ENCODE data around the gene RAB21. TPM values are rescaled to one million over a fixed set of nuclear protein-coding genes. Genes with fewer than 3 reads are reported as not detected.

RAB21 gene
- total and polyA plus RNA-seq, 2 donors (not counting 1 experiment from before 2014, with no cell fraction given): 7.3 to 83.7 TPM

DNA sequence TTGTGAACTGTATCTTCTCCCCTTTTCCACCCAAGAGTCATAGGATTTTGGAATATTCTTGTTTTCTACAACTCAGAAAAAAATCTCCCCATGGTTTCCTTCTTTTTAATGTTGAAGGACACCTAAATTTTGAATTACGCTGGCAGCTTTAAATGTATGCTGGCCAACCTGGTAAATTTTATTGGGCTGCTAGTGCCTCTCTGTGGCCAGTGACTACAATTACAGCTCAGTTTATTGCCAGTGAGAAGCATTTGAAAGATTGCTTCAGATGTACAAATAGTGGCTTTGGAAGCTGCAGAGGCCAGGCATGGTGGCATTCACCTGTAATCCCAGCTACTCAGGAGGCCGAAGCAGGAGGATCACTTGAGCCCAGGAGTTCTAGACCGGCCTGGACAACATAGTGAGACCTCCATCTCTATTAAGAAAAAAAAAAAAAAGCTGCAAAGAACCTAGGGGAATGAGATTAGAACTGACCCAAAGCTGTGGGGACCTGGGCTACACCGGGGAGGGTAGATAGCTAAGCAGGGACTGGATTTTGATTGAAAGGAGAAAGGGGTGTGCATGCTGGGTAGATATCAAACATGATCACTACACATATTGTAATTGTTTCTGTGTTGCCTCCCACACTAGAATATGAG, 7.6 kb upstream of the RAB21 start:
- Histone ChIP-seq H3K27me3 (replicated peaks in 1 of 4; ENCODE audit: control extremely low read depth in 1 of 4, control insufficient read depth in 3 of 4, insufficient read depth in 4 of 4, low read length in 3 of 4) (no peaks in the 10 kb centered on the region), H4K20me1 (ENCODE audit: control insufficient read depth, insufficient read depth, low read length, poor library complexity, severe bottlenecking) (no peaks in the 10 kb centered on the region), H3K4me2 (replicated peaks; ENCODE audit: low read depth, low read length, poor library complexity, severe bottlenecking) (no peak overlapping the region), H3K27ac (ENCODE audit: low read length in 2 of 2) (no peak overlapping the region), H3K79me2 (ENCODE audit: control insufficient read depth, insufficient read depth, low read length) (no peaks in the 10 kb centered on the region), H3K36me3 (replicated peaks in 1 of 2; ENCODE audit: control extremely low read depth in 1 of 2, control insufficient read depth in 1 of 2, extremely low read depth in 1 of 2, insufficient read depth in 2 of 2, low read length in 1 of 2) (no peaks in the 10 kb centered on the region), H3K9me3 (ENCODE audit: control extremely low read depth in 1 of 3, control insufficient read depth in 2 of 3, insufficient read depth in 1 of 3, low read length in 2 of 3) (no peaks in the 10 kb centered on the region), H2AFZ (ENCODE audit: insufficient read depth, low read depth, low read length, poor library complexity, severe bottlenecking) (no peak overlapping the region), H3K4me3 (ENCODE audit: control extremely low read depth in 1 of 5, extremely low read depth in 1 of 5, insufficient read depth in 1 of 5, low read depth in 2 of 5, low read length in 4 of 5) (no peak overlapping the region), H3K4me1 (ENCODE audit: control insufficient read depth in 2 of 2, insufficient read depth in 2 of 2, low read length in 2 of 2) (no peaks in the 10 kb centered on the region), H3K9ac (ENCODE audit: low read length) (no peak overlapping the region)
- intact Hi-C loops (cut with micrococcal nuclease): loop anchor here (1.0 to 10.0 kb wide), 6 partner anchors 52 to 532 kb away; partner anchors contain the start of gene THAP2
- WGBS (ENCODE audit: insufficient coverage): 33% methylated on average over 1 of the region's 4 CpGs
- Mint-ChIP-seq H3K4me3 (no peak overlapping the region), H3K4me1 (peaks cover 1% of the 10 kb centered on the region), H3K27ac (no peak overlapping the region), H3K27me3 (peaks cover 17% of the 10 kb centered on the region), H3K9me3 (ENCODE audit: insufficient read depth) (no peaks in the 10 kb centered on the region)
- DNase-seq (peak; percentile 76), ATAC-seq (ENCODE audit: low read depth) (peak; percentile 96)
- ChIA-PET CTCF (interaction anchor here (0.5 to 9.4 kb wide), 52 partner anchors 9 to 1867 kb away, joined by 3 to 116 read pairs (median 5); partner anchors contain the start of genes THAP2, TMEM19 and ZFC3H1), POLR2A (interaction anchor here (0.7 to 1.7 kb wide), 5 partner anchors 9 to 104 kb away, joined by 3 to 12 read pairs (median 3); partner anchors contain the start of genes THAP2, TMEM19 and ZFC3H1)
- TF ChIP-seq EZH2 (IDR thresholded peaks at IDR 0.05; ENCODE audit: borderline replicate concordance, insufficient read depth, low read depth, low read length, poor library complexity, severe bottlenecking) (no peak), CTCF (IDR thresholded peaks at IDR 0.05) (peak; percentile 86)

Measured in B cell (primary cell).